AML-193 (cell line): ENCODE results near the gene BCL2L2.
"Not testable (repeated sequence)": the region's sequence is repeated elsewhere in the genome, so short reads cannot be mapped to it uniquely, and the experiment has no call there.

Experiments
- DNase-seq, 2 experiments: peaks; one replicate each; lab custom pipeline; 2025; lab: John Stamatoyannopoulos, UW

Gene BCL2L2

GRCh38 chr14:23324455-23324846, 17.8 kb downstream of the BCL2L2 start:
- DNase-seq, result no peak

GRCh38 chr14:23324993-23325392, 18.4 kb downstream of the BCL2L2 start:
- no peak for DNase-seq

- DNase-seq, result not testable (repeated sequence)
Observed at GRCh38 chr14:23325746-23326145, 19.1 kb downstream of the BCL2L2 start.

- no peak for DNase-seq
Observed at GRCh38 chr14:23326491-23327332, 20.1 kb downstream of the BCL2L2 start.

- peak; percentile 69 to 75 for DNase-seq
Observed at GRCh38 chr14:23327947-23328744, 21.5 kb downstream of the BCL2L2 start.

GRCh38 chr14:23335623-23336022, 29.0 kb downstream of the BCL2L2 start:
- DNase-seq, result no peak

- DNase-seq, result no peak
Observed at GRCh38 chr14:23339506-23340268, 33.1 kb downstream of the BCL2L2 start.

GRCh38 chr14:23344481-23344880, 37.8 kb downstream of the BCL2L2 start:
- no peak for DNase-seq

- no peak for DNase-seq
Observed at GRCh38 chr14:23345987-23346692, 39.5 kb downstream of the BCL2L2 start.

- DNase-seq, result no peak
Observed at GRCh38 chr14:23346693-23347405, 40.2 kb downstream of the BCL2L2 start.

- no peak for DNase-seq
Observed at GRCh38 chr14:23347406-23348296, 41.0 kb downstream of the BCL2L2 start.

- no peak for DNase-seq
Observed at GRCh38 chr14:23348297-23348655, 41.6 kb downstream of the BCL2L2 start.

GRCh38 chr14:23349156-23349845, 42.7 kb downstream of the BCL2L2 start:
- no peak for DNase-seq

- DNase-seq, result no peak
Observed at GRCh38 chr14:23351681-23352505, 45.3 kb downstream of the BCL2L2 start.

GRCh38 chr14:23352506-23353432, 46.1 kb downstream of the BCL2L2 start, which contains the start of gene SLC22A17:
SLC22A17 (minus strand) TSS chr14:23352887.
- no peak for DNase-seq

GRCh38 chr14:23353433-23353780, 46.8 kb downstream of the BCL2L2 start:
- DNase-seq, result no peak

GRCh38 chr14:23354990-23355389, 48.4 kb downstream of the BCL2L2 start:
- DNase-seq, result no peak
